ENCODE measurements around the gene IYD.

IYD gene

GRCh38 chr6:150377211-150377781, 8.5 kb downstream of the IYD start:
- TF ChIP-seq ZFX (IDR thresholded peaks at IDR 0.05; ENCODE audit: borderline replicate concordance) (no peak), CTCF (IDR thresholded peaks at IDR 0.05) (no peak)
- H3K27ac ChIP-seq = no peak overlapping the region

- H3K27ac ChIP-seq = no peak overlapping the region
- no peak for TF ChIP-seq CTCF (IDR thresholded peaks at IDR 0.05)
- TF ChIP-seq ZFX (IDR thresholded peaks at IDR 0.05; ENCODE audit: borderline replicate concordance) = no peak
These were observed 11.4 kb downstream of the IYD start for GRCh38 chr6:150380256-150380655.

- no peak overlapping the region for H3K27ac ChIP-seq
- TF ChIP-seq CTCF (IDR thresholded peaks at IDR 0.05) (no peak), ZFX (IDR thresholded peaks at IDR 0.05; ENCODE audit: borderline replicate concordance) (no peak)
These were observed 13.4 kb downstream of the IYD start for GRCh38 chr6:150382171-150382570.

GRCh38 chr6:150391414-150391813, 22.6 kb downstream of the IYD start:
- TF ChIP-seq CTCF (IDR thresholded peaks at IDR 0.05) (no peak), ZFX (IDR thresholded peaks at IDR 0.05; ENCODE audit: borderline replicate concordance) (no peak)
- no peak overlapping the region for H3K27ac ChIP-seq

GRCh38 chr6:150391890-150392289, 23.1 kb downstream of the IYD start:
- TF ChIP-seq CTCF (IDR thresholded peaks at IDR 0.05) (no peak), ZFX (IDR thresholded peaks at IDR 0.05; ENCODE audit: borderline replicate concordance) (no peak)
- H3K27ac ChIP-seq = no peak overlapping the region

- TF ChIP-seq CTCF (IDR thresholded peaks at IDR 0.05) (no peak), ZFX (IDR thresholded peaks at IDR 0.05; ENCODE audit: borderline replicate concordance) (no peak)
These were observed 23.8 kb downstream of the IYD start for GRCh38 chr6:150392452-150393220.

More at GRCh38 chr6:150392452-150393220, 23.8 kb downstream of the IYD start:
- no peak overlapping the region for H3K27ac ChIP-seq
